Prostate gland (tissue), 2 donors: ENCODE measurements around the gene AUTS2.

ENCODE experiments used
- CTCF ChIP-seq, 4 experiments: fragments of 200-600 bp in 2 of 4; fragments of 450-650 bp in 2 of 4; sonication (generic) in 2 of 4; IDR thresholded peaks; 1 replicate in 3 of 4; 2 replicates in 1 of 4; pipeline ENCODE4 v1.5.1; 2016 to 2019; ENCODE audit warnings: antibody characterized with exemption in 4 of 4, mild to moderate bottlenecking in 2 of 4, moderate library complexity in 2 of 4
- POLR2A ChIP-seq: fragments of 450-650 bp; IDR thresholded peaks from one replicate; pipeline ENCODE4 v1.6.1; 2016; ENCODE audit warnings: antibody characterized with exemption, mild to moderate bottlenecking

- no peak for TF ChIP-seq CTCF (IDR thresholded peaks at IDR 0.05)
- TF ChIP-seq POLR2A = no peak
Measured at GRCh38 chr7:70812511-70812910, 1214.2 kb downstream of the AUTS2 start.
